ENCODE data around the gene STRC. TPM values are rescaled to one million over a fixed set of nuclear protein-coding genes. Genes with fewer than 3 reads are reported as not detected.

Gene STRC
- polyA plus RNA-seq, 3 donors, result 0.37 TPM; not detected in 2

GRCh38 chr15:43552256-43552655 lies 66.3 kb downstream of the STRC start:
- Histone ChIP-seq H2AFZ (ENCODE audit: insufficient read depth, low read depth, low read length, poor library complexity, severe bottlenecking) (no peak overlapping the region), H3K4me3 (replicated peaks in 1 of 3; ENCODE audit: low read depth in 2 of 3, low read length in 3 of 3) (no peak overlapping the region), H3K27ac (ENCODE audit: low read depth in 1 of 2, low read length in 2 of 2) (no peak overlapping the region), H3K9me3 (replicated peaks in 1 of 2; ENCODE audit: control insufficient read depth in 1 of 2, insufficient read depth in 1 of 2, low read length in 2 of 2) (no peaks in the 10 kb centered on the region), H4K20me1 (ENCODE audit: insufficient read depth, low read length) (no peaks in the 10 kb centered on the region), H3K36me3 (replicated peaks in 1 of 2; ENCODE audit: control insufficient read depth in 1 of 2, insufficient read depth in 2 of 2, low read length in 2 of 2) (peaks cover 0 to 4% of the 10 kb centered on the region in 2 donors), H3K4me2 (replicated peaks; ENCODE audit: extremely low read depth, low read length, poor library complexity, severe bottlenecking) (no peak overlapping the region), H3K27me3 (ENCODE audit: control insufficient read depth in 2 of 2, insufficient read depth in 2 of 2, low read length in 2 of 2) (no peaks in the 10 kb centered on the region), H3K4me1 (ENCODE audit: control insufficient read depth in 1 of 2, insufficient read depth in 2 of 2, low read length in 2 of 2) (no peaks in the 10 kb centered on the region), H3K9ac (ENCODE audit: insufficient read depth, low read length, poor library complexity, severe bottlenecking) (no peak overlapping the region), H3K79me2 (ENCODE audit: insufficient read depth, low read length) (no peaks in the 10 kb centered on the region)
- no peak overlapping the region for H3K27ac Mint-ChIP-seq
- no peaks in the 10 kb centered on the region for H3K4me1 Mint-ChIP-seq
- H3K9me3 Mint-ChIP-seq, result peaks cover 0 to 6% (median 1%) of the 10 kb centered on the region in 7 donors
- H3K36me3 Mint-ChIP-seq, result peaks cover 13 to 25% of the 10 kb centered on the region in 2 donors
- no peaks in the 10 kb centered on the region for H3K27me3 Mint-ChIP-seq (ENCODE audit: low read depth in 3 of 3)
- WGBS (ENCODE audit: insufficient coverage), result 100% methylated on average over 1 of the region's 4 CpGs
- H3K4me3 Mint-ChIP-seq, result no peak overlapping the region
- no peak for DNase-seq
- TF ChIP-seq CTCF (IDR thresholded peaks at IDR 0.05), result no peak
- intact Hi-C loops (cut with micrococcal nuclease), result no loop called here

DNA sequence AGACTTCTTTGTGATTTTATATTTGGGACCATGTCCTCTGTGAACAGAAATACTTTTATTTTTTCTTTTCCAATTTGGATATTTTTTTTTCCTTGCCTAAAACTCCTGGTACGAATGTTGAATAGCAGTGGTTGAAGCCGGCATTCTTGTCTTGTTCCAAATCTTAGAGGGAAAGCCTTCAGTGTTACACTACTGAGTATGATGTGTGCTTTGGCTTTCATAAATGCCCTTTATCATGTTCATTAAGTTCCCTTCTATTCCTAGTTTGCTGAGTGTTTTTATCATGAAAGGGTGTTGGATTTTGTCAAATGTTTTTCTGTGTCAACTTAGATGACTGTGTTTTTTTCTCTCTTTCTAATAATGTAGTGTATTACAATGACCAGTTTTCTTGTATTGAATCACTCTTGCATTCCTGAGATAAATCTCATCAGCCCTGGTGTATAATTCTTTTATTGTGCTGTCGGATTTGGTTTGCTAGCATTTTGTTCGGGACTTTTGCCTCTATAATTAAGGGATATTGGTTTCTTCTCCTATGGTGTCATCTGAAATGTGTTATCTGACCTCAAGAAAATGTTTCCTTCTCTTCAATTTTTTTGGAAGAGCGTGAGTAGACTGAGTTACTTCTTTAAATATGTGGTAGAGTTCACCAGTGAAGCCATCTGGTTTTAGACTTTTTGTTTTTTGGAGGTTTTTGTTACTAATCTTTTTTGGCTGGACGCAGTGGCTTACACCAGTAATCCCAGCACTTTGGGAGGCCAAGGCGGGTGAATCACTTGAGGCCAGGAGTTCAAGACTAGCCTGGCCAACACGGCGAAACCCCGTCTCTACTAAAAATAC lies 67.9 kb downstream of the STRC start:
- H3K36me3 Mint-ChIP-seq, result peaks cover 11 to 32% of the 10 kb centered on the region in 2 donors
- no peak overlapping the region for H3K4me3 ChIP-seq (replicated peaks in 1 of 3; ENCODE audit: low read depth in 2 of 3, low read length in 3 of 3)
- H3K27me3 ChIP-seq (ENCODE audit: control insufficient read depth in 2 of 2, insufficient read depth in 2 of 2, low read length in 2 of 2), result no peaks in the 10 kb centered on the region
- TF ChIP-seq CTCF (IDR thresholded peaks at IDR 0.05), result no peak
- no peaks in the 10 kb centered on the region for H3K4me1 Mint-ChIP-seq
- no peaks in the 10 kb centered on the region for H3K4me1 ChIP-seq (ENCODE audit: control insufficient read depth in 1 of 2, insufficient read depth in 2 of 2, low read length in 2 of 2)
- H3K27me3 Mint-ChIP-seq (ENCODE audit: low read depth in 3 of 3), result no peaks in the 10 kb centered on the region
- H3K27ac Mint-ChIP-seq, result peak overlapping the region in 1 of 7 donors; percentile 54
- no peak overlapping the region for H2AFZ ChIP-seq (ENCODE audit: insufficient read depth, low read depth, low read length, poor library complexity, severe bottlenecking)
- H3K9ac ChIP-seq (ENCODE audit: insufficient read depth, low read length, poor library complexity, severe bottlenecking), result no peak overlapping the region
- WGBS (ENCODE audit: insufficient coverage), result 100% methylated on average over 2 of the region's 10 CpGs
- no peaks in the 10 kb centered on the region for H3K9me3 ChIP-seq (replicated peaks in 1 of 2; ENCODE audit: control insufficient read depth in 1 of 2, insufficient read depth in 1 of 2, low read length in 2 of 2)
- peaks cover 0 to 6% (median 1%) of the 10 kb centered on the region in 7 donors for H3K9me3 Mint-ChIP-seq
- no peak overlapping the region for H3K4me3 Mint-ChIP-seq
- no peak overlapping the region for H3K27ac ChIP-seq (ENCODE audit: low read depth in 1 of 2, low read length in 2 of 2)
- H3K36me3 ChIP-seq (replicated peaks in 1 of 2; ENCODE audit: control insufficient read depth in 1 of 2, insufficient read depth in 2 of 2, low read length in 2 of 2), result peaks cover 0 to 4% of the 10 kb centered on the region in 2 donors
- H3K4me2 ChIP-seq (replicated peaks; ENCODE audit: extremely low read depth, low read length, poor library complexity, severe bottlenecking), result no peak overlapping the region
- no peaks in the 10 kb centered on the region for H3K79me2 ChIP-seq (ENCODE audit: insufficient read depth, low read length)
- DNase-seq, result no peak
- H4K20me1 ChIP-seq (ENCODE audit: insufficient read depth, low read length), result no peaks in the 10 kb centered on the region
- intact Hi-C loops (cut with micrococcal nuclease), result no loop called here

Small RNAs within 50 kb of the gene (small RNA-seq; reads per million reads assigned to genes)
- gene PDIA3P2 (ENCODE audit: insufficient read length, low read depth) (not detected), gene RNU6-554P (ENCODE audit: insufficient read length, low read depth) (not detected), gene RNU6-610P (ENCODE audit: insufficient read length, low read depth) (not detected)

Other genes starting within 250 kb of the STRC start
- gene ZSCAN29, start 247.8 kb downstream of the STRC start, polyA plus RNA-seq, result 1 to 10 TPM; 2.6 to 7.4 (median 4.3) TPM
- gene TUBGCP4, start 247.7 kb downstream of the STRC start, polyA plus RNA-seq, result 1 to 10 TPM; 4.7 to 7.6 (median 6.1) TPM
- gene TP53BP1, start 125.6 kb downstream of the STRC start, polyA plus RNA-seq, result 1 to 10 TPM; 1.8 to 6.7 (median 3.1) TPM
- gene MAP1A, start 101.2 kb downstream of the STRC start, polyA plus RNA-seq, result under 1 TPM in 2 of 3 donors, not detected in 1; 0.01 to 0.02 TPM
- 10 to 100 TPM in 1 of 3 donors, 1 to 10 TPM in 1, under 1 TPM in 1; 0.95 to 19.9 (median 2.0) TPM for gene PPIP5K1, start 28.6 kb downstream of the STRC start, polyA plus RNA-seq
- gene CKMT1B, start 24.8 kb downstream of the STRC start, polyA plus RNA-seq, result not detected
- 1 to 10 TPM in 1 of 3 donors, not detected in 2; 2.5 TPM for gene CATSPER2, start 30.0 kb upstream of the STRC start, polyA plus RNA-seq
- not detected for gene CKMT1A, start 75.1 kb upstream of the STRC start, polyA plus RNA-seq
- gene PDIA3, start 127.6 kb upstream of the STRC start, polyA plus RNA-seq, result 100 to 1,000 TPM; 101 to 305 (median 195) TPM
- 1 to 10 TPM in 1 of 3 donors, under 1 TPM in 2; 0.29 to 1.2 (median 0.60) TPM for gene ELL3, start 158.2 kb upstream of the STRC start, polyA plus RNA-seq
- gene SERF2, start 173.5 kb upstream of the STRC start, polyA plus RNA-seq, result 1,000 to 10,000 TPM; 1,511 to 3,135 (median 2,483) TPM
- gene SERINC4, start 181.4 kb upstream of the STRC start, polyA plus RNA-seq, result under 1 TPM; 0.09 to 0.70 (median 0.56) TPM
- gene HYPK, start 181.8 kb upstream of the STRC start, polyA plus RNA-seq, result 10 to 100 TPM in 1 of 3 donors, 1 to 10 TPM in 2; 4.4 to 23.1 (median 5.3) TPM
- gene MFAP1, start 205.9 kb upstream of the STRC start, polyA plus RNA-seq, result 1 to 10 TPM; 2.6 to 3.7 (median 3.7) TPM
- under 1 TPM; 0.32 to 0.91 (median 0.40) TPM for gene WDR76, start 208.2 kb upstream of the STRC start, polyA plus RNA-seq

Measured in CD14-positive monocyte (primary cell).